ENCODE results near the gene ANXA4. TPM values are rescaled to one million over a fixed set of nuclear protein-coding genes. Genes with fewer than 3 reads are reported as not detected.

Gene ANXA4
- total RNA-seq, 2 experiments from 2014 or later: 21.4 to 23.9 TPM

DNA sequence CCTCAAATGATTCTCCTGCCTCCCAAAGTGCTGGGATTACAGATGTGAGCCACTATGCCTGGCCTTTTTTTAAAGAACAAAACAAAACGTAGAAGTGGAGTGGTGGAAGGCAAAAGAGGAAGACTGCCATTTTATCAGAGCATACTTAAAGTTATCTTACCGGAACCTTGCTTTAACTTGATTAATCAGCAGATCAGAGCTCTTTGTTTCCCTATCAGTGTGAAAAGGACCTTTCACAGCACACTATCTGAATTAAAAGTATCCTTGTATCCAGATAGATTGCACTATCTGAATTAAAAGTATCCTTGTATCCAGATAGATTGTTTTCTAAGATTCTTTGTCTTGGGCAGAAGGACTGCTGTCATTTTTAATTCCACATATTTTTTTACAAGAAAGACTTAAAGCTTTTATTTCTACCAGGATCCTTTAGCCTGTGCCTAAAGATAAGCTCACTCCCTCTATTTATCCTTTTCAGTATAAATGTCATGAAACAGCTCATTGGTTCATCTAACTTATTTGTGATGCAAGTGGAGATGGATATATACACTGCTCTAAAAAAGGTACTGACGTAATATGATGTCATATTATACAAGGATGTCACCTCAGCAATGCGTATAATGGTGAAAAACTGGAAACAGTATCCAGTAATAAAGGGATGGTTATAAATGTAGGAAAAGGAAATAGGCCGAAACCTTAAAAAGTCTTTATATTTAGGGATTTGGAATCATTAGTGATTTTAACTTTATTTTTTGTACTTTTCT, 105.3 kb downstream of the ANXA4 start:
- Mint-ChIP-seq H3K4me1 (ENCODE audit: low read depth) (peaks cover 4% of the 10 kb centered on the region), H3K27me3 (ENCODE audit: low read depth) (no peaks in the 10 kb centered on the region), H3K27ac (no peak overlapping the region), H3K9me3 (no peaks in the 10 kb centered on the region), H3K4me3 (no peak overlapping the region), H3K36me3 (ENCODE audit: low read depth) (peaks cover 17% of the 10 kb centered on the region)
- CTCF ChIA-PET: interaction anchor here (0.7 kb wide), 1 partner anchor 1101 kb away, joined by 5 read pairs; no protein-coding TSS in a partner anchor
- no peak for DNase-seq
- intact Hi-C loops (cut with micrococcal nuclease): no loop called here

DNA sequence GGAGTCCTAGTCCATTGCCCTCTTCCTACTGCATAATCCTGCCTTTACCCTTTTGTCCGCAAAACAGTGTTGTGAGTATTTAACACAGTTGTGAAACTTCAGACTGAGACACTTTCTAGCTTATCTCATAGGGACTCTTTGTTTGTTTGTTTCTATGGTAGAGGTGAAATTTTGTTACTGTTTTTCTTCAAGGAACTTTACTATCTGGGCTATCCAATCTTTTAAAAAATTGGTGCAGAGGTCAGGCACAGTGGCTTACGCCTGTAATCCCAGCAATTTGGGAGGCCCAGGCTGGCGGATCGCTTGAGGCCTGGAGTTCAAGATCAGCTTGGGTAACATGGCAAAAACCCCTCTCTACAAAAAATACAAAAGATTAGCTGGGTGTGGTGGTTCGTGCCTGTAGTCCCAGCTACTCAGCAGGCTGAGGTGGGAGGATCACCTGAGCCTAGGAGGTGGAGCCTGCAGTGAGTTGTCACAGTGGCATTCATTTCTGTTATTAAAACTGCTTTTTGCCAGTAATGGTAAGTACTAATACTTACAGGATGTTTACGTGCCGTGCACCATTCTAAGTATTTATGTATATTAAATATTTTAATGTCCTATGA, 106.4 kb downstream of the ANXA4 start:
- CTCF ChIA-PET: interaction anchor here (0.6 to 1.6 kb wide), 2 partner anchors 123 to 305 kb away, joined by 3 to 4 read pairs; no protein-coding TSS in a partner anchor
- Mint-ChIP-seq H3K4me3 (no peak overlapping the region), H3K36me3 (ENCODE audit: low read depth) (peaks cover 15% of the 10 kb centered on the region), H3K27ac (no peak overlapping the region), H3K4me1 (ENCODE audit: low read depth) (peaks cover 4% of the 10 kb centered on the region), H3K9me3 (no peaks in the 10 kb centered on the region), H3K27me3 (ENCODE audit: low read depth) (no peaks in the 10 kb centered on the region)
- intact Hi-C loops (cut with micrococcal nuclease): no loop called here
- DNase-seq: no peak

DNA sequence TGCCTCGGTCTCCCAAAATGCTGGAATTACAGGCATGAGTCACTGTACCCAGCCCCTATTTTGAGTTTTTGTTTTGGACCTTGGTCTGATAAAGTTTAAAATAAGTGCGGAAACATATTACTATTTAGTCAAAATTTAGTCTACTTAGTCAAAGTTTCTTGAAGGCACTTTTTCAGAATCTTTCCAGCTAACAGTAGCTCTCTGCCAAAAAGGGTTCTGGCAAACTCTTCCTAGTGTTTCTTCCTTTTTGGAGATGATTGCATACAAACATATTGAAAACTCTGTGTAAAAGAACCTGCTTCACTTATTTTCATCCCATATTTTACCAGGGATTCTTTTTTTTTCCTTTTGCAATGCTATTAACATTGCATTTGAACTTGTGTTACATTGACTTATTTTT, 116.3 kb downstream of the ANXA4 start:
- Mint-ChIP-seq H3K36me3 (ENCODE audit: low read depth) (peaks cover 4% of the 10 kb centered on the region), H3K27ac (no peak overlapping the region), H3K9me3 (no peaks in the 10 kb centered on the region), H3K4me1 (ENCODE audit: low read depth) (no peaks in the 10 kb centered on the region), H3K27me3 (ENCODE audit: low read depth) (no peaks in the 10 kb centered on the region), H3K4me3 (no peak overlapping the region)
- DNase-seq: no peak
- intact Hi-C loops (cut with micrococcal nuclease): no loop called here
- CTCF ChIA-PET: interaction anchor here (0.8 kb wide), 1 partner anchor 14 kb away, joined by 3 read pairs; no protein-coding TSS in a partner anchor

DNA sequence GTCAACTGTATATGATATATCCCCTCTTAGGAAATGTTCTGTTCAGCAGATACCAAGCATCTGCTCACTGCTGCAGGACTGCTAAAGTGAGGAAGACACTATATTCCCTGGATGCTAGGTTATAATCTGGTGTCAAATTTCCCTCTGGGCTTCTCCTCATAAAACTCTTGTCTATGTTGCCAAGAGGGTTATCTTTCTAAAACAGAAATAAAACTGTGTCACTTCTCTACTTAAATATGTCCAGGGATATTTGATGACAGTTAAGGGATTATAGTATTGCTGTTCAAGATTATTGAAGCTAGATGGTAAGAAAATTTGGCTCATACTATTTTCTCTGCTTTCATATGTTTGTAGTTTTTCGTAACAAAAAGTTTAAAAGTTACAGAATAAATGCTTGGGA, 121.4 kb downstream of the ANXA4 start:
- CTCF ChIA-PET: interaction anchor here (0.6 kb wide), 1 partner anchor 144 kb away, joined by 5 read pairs; no protein-coding TSS in a partner anchor
- DNase-seq: no peak
- Mint-ChIP-seq H3K27me3 (ENCODE audit: low read depth) (no peaks in the 10 kb centered on the region), H3K27ac (no peak overlapping the region), H3K4me3 (no peak overlapping the region), H3K4me1 (ENCODE audit: low read depth) (no peaks in the 10 kb centered on the region), H3K36me3 (ENCODE audit: low read depth) (peaks cover 14% of the 10 kb centered on the region), H3K9me3 (no peaks in the 10 kb centered on the region)
- intact Hi-C loops (cut with micrococcal nuclease): no loop called here

Other genes with a start within 250 kb of the ANXA4 start
- 10 to 100 TPM; 77.4 to 79.5 TPM for gene AAK1, start 98.4 kb upstream of the ANXA4 start, total RNA-seq
- gene GMCL1, start 87.5 kb downstream of the ANXA4 start, total RNA-seq: 10 to 100 TPM; 15.9 to 19.4 TPM
- gene SNRNP27, start 151.8 kb downstream of the ANXA4 start, total RNA-seq: 10 to 100 TPM; 56.7 to 64.6 TPM
- gene MXD1, start 173.0 kb downstream of the ANXA4 start, total RNA-seq: 1 to 10 TPM; 7.6 to 9.6 TPM
- gene ASPRV1, start 219.5 kb downstream of the ANXA4 start, total RNA-seq: under 1 TPM; 0.41 to 0.59 TPM